HG02973 (cell line): ENCODE results near the gene APC.
"Not testable (repeated sequence)": the region's sequence is repeated elsewhere in the genome, so short reads cannot be mapped to it uniquely, and the experiment has no call there.

Experiments
- ATAC-seq: cut with Tn5 transposase; IDR thresholded peaks from one replicate; pipeline ENCODE4 v1.9.1; 2021; ENCODE audit warnings: moderate library complexity; ENCODE audit not compliant: unreplicated experiment

APC gene

GRCh38 chr5:112848116-112848811, 110.6 kb downstream of the APC start:
- ATAC-seq, result peak; percentile 99

- no peak for ATAC-seq
Observed at GRCh38 chr5:112849912-112850311, 112.2 kb downstream of the APC start.

GRCh38 chr5:112854651-112855050, 117.0 kb downstream of the APC start:
- ATAC-seq, result no peak

- no peak for ATAC-seq
Observed at GRCh38 chr5:112857866-112858265, 120.2 kb downstream of the APC start.

- ATAC-seq, result not testable (repeated sequence)
Observed at GRCh38 chr5:112860571-112860928, 122.9 kb downstream of the APC start.

GRCh38 chr5:112860929-112861637, 123.4 kb downstream of the APC start, which contains the start of gene SRP19:
Gene SRP19, plus strand, starts transcription at chr5:112861287. Its CDS starts 90 bp downstream, at chr5:112861377.
- ATAC-seq, result peak; percentile 95

- no peak for ATAC-seq
Observed at GRCh38 chr5:112861638-112861985, 123.9 kb downstream of the APC start.

- ATAC-seq, result no peak
Observed at GRCh38 chr5:112862085-112862484, 124.4 kb downstream of the APC start.

GRCh38 chr5:112863549-112863948, 125.9 kb downstream of the APC start:
- ATAC-seq, result no peak

GRCh38 chr5:112865128-112865527, 127.4 kb downstream of the APC start:
- ATAC-seq, result no peak

- no peak for ATAC-seq
Observed at GRCh38 chr5:112866739-112867138, 129.1 kb downstream of the APC start.

- no peak for ATAC-seq
Observed at GRCh38 chr5:112867411-112867810, 129.7 kb downstream of the APC start.

GRCh38 chr5:112869948-112870347, 132.3 kb downstream of the APC start:
- peak; percentile 90 for ATAC-seq

GRCh38 chr5:112870966-112871365, 133.3 kb downstream of the APC start:
- ATAC-seq, result no peak

- no peak for ATAC-seq
Observed at GRCh38 chr5:112876362-112876761, 138.7 kb downstream of the APC start.

GRCh38 chr5:112878101-112878500, 140.4 kb downstream of the APC start:
- ATAC-seq, result no peak

- no peak for ATAC-seq
Observed at GRCh38 chr5:112878760-112879159, 141.1 kb downstream of the APC start.

- no peak for ATAC-seq
Observed at GRCh38 chr5:112880219-112880964, 142.7 kb downstream of the APC start.

GRCh38 chr5:112883192-112883591, 145.5 kb downstream of the APC start:
- no peak for ATAC-seq

GRCh38 chr5:112885001-112885400, 147.3 kb downstream of the APC start:
- no peak for ATAC-seq

GRCh38 chr5:112886975-112887374, 149.3 kb downstream of the APC start:
- no peak for ATAC-seq

- not testable (repeated sequence) for ATAC-seq
Observed at GRCh38 chr5:112892066-112892465, 154.4 kb downstream of the APC start.
